Esophagus squamous epithelium (tissue), 4 donors: ENCODE measurements around the gene LAPTM5.

Source experiments
- CTCF ChIP-seq, 6 experiments: fragments of 450-650 bp in 4 of 6; fragments of 200-600 bp in 2 of 6; sonication (generic) in 2 of 6; IDR thresholded peaks; one replicate each; pipeline ENCODE4 v1.5.1; 2016 to 2019; ENCODE audit warnings: antibody characterized with exemption in 6 of 6, mild to moderate bottlenecking in 4 of 6, moderate library complexity in 4 of 6
- POLR2A ChIP-seq, 4 donors: fragments of 450-650 bp; IDR thresholded peaks; one replicate each; pipeline ENCODE4 v1.6.1; 2017; ENCODE audit warnings: antibody characterized with exemption in 4 of 4, mild to moderate bottlenecking in 4 of 4, moderate library complexity in 3 of 4

DNA sequence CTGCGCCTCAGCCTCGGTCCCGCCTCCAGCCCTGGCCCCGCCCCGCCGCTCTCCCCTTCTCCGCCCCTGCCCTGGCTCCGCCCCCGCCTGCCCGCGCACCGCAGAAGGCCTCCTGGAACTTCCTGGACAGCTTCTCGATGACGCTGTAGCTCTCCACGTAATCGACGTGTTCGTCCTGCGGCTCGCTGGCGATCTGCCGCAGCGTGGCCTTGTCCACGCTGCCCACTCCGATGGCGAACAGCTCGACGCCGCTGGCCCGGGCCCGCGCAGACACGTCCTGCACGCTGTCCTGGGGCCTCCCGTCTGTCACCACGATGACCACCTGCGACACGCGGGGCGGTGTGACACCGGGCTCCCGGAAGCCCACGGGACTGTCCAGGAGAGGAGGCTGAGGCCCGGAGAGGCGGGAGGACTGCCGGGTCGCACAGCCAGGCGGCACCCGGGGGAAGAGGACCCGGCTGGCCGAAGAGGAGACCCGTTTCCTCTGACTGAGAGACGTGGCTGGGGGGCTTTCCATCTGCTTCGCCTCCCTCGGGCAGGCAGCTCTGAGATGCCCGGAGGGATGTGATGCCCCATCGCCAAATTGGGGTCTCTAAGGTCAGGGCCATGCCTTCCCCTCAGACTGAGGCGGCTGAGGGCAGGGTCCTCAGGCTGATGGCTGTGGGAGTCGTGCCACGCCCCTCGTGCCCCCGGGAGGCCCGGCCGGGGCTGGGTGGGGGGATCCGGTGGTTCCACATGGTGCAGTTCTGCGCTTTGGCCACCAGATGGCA is 38.8 kb downstream of the LAPTM5 start:
- TF ChIP-seq CTCF (IDR thresholded peaks at IDR 0.05): peak; percentile 98 to 99 (median 99)
- peak in 3 of 4 donors; percentile 81 to 96 (median 88) for TF ChIP-seq POLR2A (IDR thresholded peaks at IDR 0.05)
